Mesenchymal stem cell (in vitro differentiated cells and primary cell): Measurements from ENCODE around the gene NAALADL2.

Experiments used
- DNase-seq: peaks from one replicate; pipeline ENCODE4 v3.0.0-alpha.2; 2013
- H2AFZ ChIP-seq: one replicate; pipeline ENCODE4 v1.6.1; 2013; ENCODE audit warnings: low read depth, mild to moderate bottlenecking, control low read depth, inconsistent platforms, low read length, moderate library complexity
- H2AK5ac ChIP-seq: 2 replicates; pipeline ENCODE4 v1.6.1; 2013; ENCODE audit warnings: low read length, moderate library complexity, mild to moderate bottlenecking, inconsistent platforms; ENCODE audit not compliant: severe bottlenecking
- H2BK120ac ChIP-seq: one replicate; pipeline ENCODE4 v1.6.1; 2013; ENCODE audit warnings: low read depth, mild to moderate bottlenecking, inconsistent platforms, low read length, moderate library complexity
- H2BK12ac ChIP-seq, 2 experiments: one replicate each; pipeline ENCODE4 v1.6.1; 2013; ENCODE audit warnings: inconsistent platforms in 2 of 2, low read length in 2 of 2, mild to moderate bottlenecking in 2 of 2, moderate library complexity in 2 of 2, control low read depth in 1 of 2
- H2BK15ac ChIP-seq: one replicate; pipeline ENCODE4 v1.6.1; 2013; ENCODE audit warnings: mild to moderate bottlenecking, low read depth, inconsistent platforms; ENCODE audit not compliant: poor library complexity, severe bottlenecking
- H2BK5ac ChIP-seq: 2 replicates; pipeline ENCODE4 v1.6.1; 2013; ENCODE audit warnings: low read depth, mild to moderate bottlenecking, low read length, control low read depth, inconsistent platforms; ENCODE audit not compliant: poor library complexity, severe bottlenecking
- H3K14ac ChIP-seq, 2 experiments: one replicate each; pipeline ENCODE4 v1.6.1; 2013; ENCODE audit warnings: inconsistent platforms in 2 of 2, low read length in 2 of 2, control low read depth in 1 of 2, mild to moderate bottlenecking in 1 of 2, moderate library complexity in 1 of 2
- H3K18ac ChIP-seq, 2 experiments: one replicate each; pipeline ENCODE4 v1.6.1; 2013; ENCODE audit warnings: inconsistent platforms in 2 of 2, low read length in 2 of 2, control low read depth in 1 of 2, low read depth in 1 of 2, mild to moderate bottlenecking in 1 of 2
- H3K23ac ChIP-seq, 2 experiments: one replicate each; pipeline ENCODE4 v1.6.1; 2013; ENCODE audit warnings: inconsistent platforms in 2 of 2, low read length in 2 of 2, mild to moderate bottlenecking in 2 of 2, moderate library complexity in 2 of 2, control low read depth in 1 of 2
- H3K27ac ChIP-seq: 2 replicates; pipeline ENCODE4 v1.5.1; 2013; ENCODE audit warnings: mild to moderate bottlenecking, moderate library complexity, low read length, control low read depth, inconsistent platforms; ENCODE audit not compliant: poor library complexity, severe bottlenecking
- H3K27me3 ChIP-seq, 2 experiments: 2 replicates each; pipeline versions ENCODE4 v1.6.1 to v1.7.0; 2013; ENCODE audit warnings: low read length in 2 of 2, mild to moderate bottlenecking in 2 of 2, moderate library complexity in 2 of 2, control low read depth in 1 of 2, inconsistent platforms in 1 of 2; ENCODE audit not compliant: control insufficient read depth in 1 of 2, insufficient read depth in 1 of 2
- H3K36me3 ChIP-seq, 2 experiments: 2 replicates each; pipeline versions ENCODE4 v1.6.1 to v1.7.0; 2013; ENCODE audit warnings: low read length in 2 of 2, control low read depth in 1 of 2, inconsistent platforms in 1 of 2, low read depth in 1 of 2, mild to moderate bottlenecking in 1 of 2; ENCODE audit not compliant: insufficient read depth in 2 of 2, control insufficient read depth in 1 of 2
- H3K4ac ChIP-seq, 2 experiments: one replicate each; pipeline ENCODE4 v1.6.1; 2013; ENCODE audit warnings: inconsistent platforms in 2 of 2, low read length in 2 of 2, mild to moderate bottlenecking in 2 of 2, moderate library complexity in 2 of 2, control low read depth in 1 of 2, low read depth in 1 of 2
- H3K4me1 ChIP-seq: 2 replicates; pipeline ENCODE4 v1.6.1; 2013; ENCODE audit warnings: low read depth, low read length, control low read depth; ENCODE audit not compliant: control insufficient read depth, insufficient read depth
- H3K4me2 ChIP-seq: 2 replicates; pipeline ENCODE4 v1.6.1; 2013; ENCODE audit warnings: low read length, mild to moderate bottlenecking, inconsistent platforms; ENCODE audit not compliant: poor library complexity, severe bottlenecking
- H3K4me3 ChIP-seq, 2 experiments: 2 replicates each; pipeline versions ENCODE4 v1.5.1 to v1.7.0; 2013; ENCODE audit warnings: low read length in 2 of 2, mild to moderate bottlenecking in 2 of 2, control low read depth in 1 of 2, low read depth in 1 of 2; ENCODE audit not compliant: insufficient read depth in 1 of 2
- H3K79me1 ChIP-seq: replicated peaks from 2 replicates; pipeline ENCODE4 v1.6.1; 2013; ENCODE audit warnings: mild to moderate bottlenecking, control low read depth, low read length, inconsistent platforms; ENCODE audit not compliant: poor library complexity, severe bottlenecking
- H3K9ac ChIP-seq: 2 replicates; pipeline ENCODE4 v1.7.0; 2013; ENCODE audit warnings: mild to moderate bottlenecking, low read length, moderate library complexity
- H3K9me3 ChIP-seq: 2 replicates; pipeline ENCODE4 v1.7.0; 2013; ENCODE audit warnings: mild to moderate bottlenecking, low read length; ENCODE audit not compliant: control insufficient read depth
- H4K8ac ChIP-seq: one replicate; pipeline ENCODE4 v1.6.1; 2013; ENCODE audit warnings: inconsistent platforms, mild to moderate bottlenecking, low read length, moderate library complexity
- H4K91ac ChIP-seq: one replicate; pipeline ENCODE4 v1.6.1; 2013; ENCODE audit warnings: mild to moderate bottlenecking, low read length, inconsistent platforms
- WGBS: methylation state at CpG from one replicate; pipeline ENCODE4 v1.1.7; 2013; ENCODE audit warnings: mixed read lengths; 5-methylcytosine and 5-hydroxymethylcytosine counted together

Gene NAALADL2

DNA sequence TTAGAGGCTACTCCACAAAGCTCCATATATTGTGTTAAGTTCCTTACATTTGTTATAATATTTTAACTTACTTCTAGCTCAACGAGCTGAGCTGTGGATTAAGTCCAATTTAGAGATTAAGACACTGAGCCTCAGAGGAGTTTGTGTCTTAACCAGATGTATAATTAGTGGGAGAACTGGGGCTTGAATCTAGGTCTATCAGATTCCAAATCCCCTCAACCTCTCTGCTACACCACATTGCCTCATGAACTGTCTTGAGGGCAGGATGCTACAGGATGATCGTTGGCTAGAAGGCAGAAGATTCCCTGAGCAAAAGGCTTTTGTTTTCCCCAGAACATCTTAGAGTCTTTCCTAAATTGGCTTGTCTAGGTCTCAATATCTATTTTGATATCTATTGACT lies 890.8 kb downstream of the NAALADL2 start:
- Histone ChIP-seq H3K27ac (no peak overlapping the region), H3K4me3 (no peak overlapping the region), H3K14ac (no peak overlapping the region), H3K4me2 (no peak overlapping the region), H3K36me3 (no peaks in the 10 kb centered on the region), H3K9ac (no peak overlapping the region), H3K79me1 (no peaks in the 10 kb centered on the region), H2BK120ac (no peak overlapping the region), H3K9me3 (no peaks in the 10 kb centered on the region), H3K23ac (no peak overlapping the region), H3K4me1 (no peaks in the 10 kb centered on the region), H4K91ac (no peak overlapping the region), H3K27me3 (no peaks in the 10 kb centered on the region), H2AK5ac (no peak overlapping the region), H2BK15ac (no peak overlapping the region), H2BK5ac (no peak overlapping the region), H3K4ac (no peak overlapping the region), H2BK12ac (no peak overlapping the region), H3K18ac (no peak overlapping the region), H4K8ac (no peak overlapping the region), H2AFZ (no peak overlapping the region)
- no peak for DNase-seq
- no CpG with 5 or more reads among the region's 2 CpGs for WGBS

- Histone ChIP-seq H3K4me1 (no peaks in the 10 kb centered on the region), H3K27me3 (no peaks in the 10 kb centered on the region), H2AFZ (no peak overlapping the region), H2BK15ac (no peak overlapping the region), H2BK5ac (no peak overlapping the region), H4K91ac (no peak overlapping the region), H2AK5ac (no peak overlapping the region), H4K8ac (no peak overlapping the region), H2BK120ac (no peak overlapping the region), H3K36me3 (no peaks in the 10 kb centered on the region), H3K4me3 (no peak overlapping the region), H3K9ac (no peak overlapping the region), H3K4me2 (no peak overlapping the region), H2BK12ac (no peak overlapping the region), H3K23ac (no peak overlapping the region), H3K14ac (no peak overlapping the region), H3K9me3 (no peaks in the 10 kb centered on the region), H3K4ac (no peak overlapping the region), H3K18ac (no peak overlapping the region), H3K79me1 (no peaks in the 10 kb centered on the region), H3K27ac (no peak overlapping the region)
- WGBS, result 100% methylated on average over 1 of the region's 2 CpGs
- no peak for DNase-seq
Measured at GRCh38 chr3:175751089-175751488, 892.0 kb downstream of the NAALADL2 start.

DNA sequence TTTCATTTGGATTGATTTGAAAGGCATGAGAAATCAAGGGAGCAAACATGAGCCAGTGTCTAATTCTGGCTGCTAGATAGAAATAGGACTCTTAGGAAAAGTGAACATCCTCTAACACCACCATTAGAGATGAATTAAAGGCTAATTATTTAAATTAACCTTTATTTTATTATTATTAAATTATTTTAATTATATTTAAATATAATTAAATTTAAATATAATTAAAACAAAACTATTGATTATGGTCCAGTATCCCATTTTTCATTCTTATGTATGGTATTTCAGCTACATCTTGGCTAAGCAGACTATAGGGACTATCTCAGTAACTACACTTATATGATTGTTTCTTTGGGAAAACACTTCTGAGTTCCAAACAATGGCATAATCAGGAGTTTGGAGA lies 904.8 kb downstream of the NAALADL2 start:
- H2BK5ac ChIP-seq, result no peak overlapping the region
- no peaks in the 10 kb centered on the region for H3K79me1 ChIP-seq
- no peak overlapping the region for H4K91ac ChIP-seq
- H3K27me3 ChIP-seq, result no peaks in the 10 kb centered on the region
- H2BK120ac ChIP-seq, result no peak overlapping the region
- H3K23ac ChIP-seq, result no peak overlapping the region
- H3K36me3 ChIP-seq, result no peaks in the 10 kb centered on the region
- no peak overlapping the region for H3K14ac ChIP-seq
- H3K4me1 ChIP-seq, result no peaks in the 10 kb centered on the region
- H2AK5ac ChIP-seq, result no peak overlapping the region
- H3K4me2 ChIP-seq, result no peak overlapping the region
- no peak overlapping the region for H3K18ac ChIP-seq
- no peak overlapping the region for H3K9ac ChIP-seq
- H2AFZ ChIP-seq, result no peak overlapping the region
- H3K9me3 ChIP-seq, result no peaks in the 10 kb centered on the region
- H4K8ac ChIP-seq, result no peak overlapping the region
- no peak overlapping the region for H3K4ac ChIP-seq
- H3K27ac ChIP-seq, result no peak overlapping the region
- H3K4me3 ChIP-seq, result no peak overlapping the region
- H2BK15ac ChIP-seq, result no peak overlapping the region
- DNase-seq, result no peak
- H2BK12ac ChIP-seq, result no peak overlapping the region

DNA sequence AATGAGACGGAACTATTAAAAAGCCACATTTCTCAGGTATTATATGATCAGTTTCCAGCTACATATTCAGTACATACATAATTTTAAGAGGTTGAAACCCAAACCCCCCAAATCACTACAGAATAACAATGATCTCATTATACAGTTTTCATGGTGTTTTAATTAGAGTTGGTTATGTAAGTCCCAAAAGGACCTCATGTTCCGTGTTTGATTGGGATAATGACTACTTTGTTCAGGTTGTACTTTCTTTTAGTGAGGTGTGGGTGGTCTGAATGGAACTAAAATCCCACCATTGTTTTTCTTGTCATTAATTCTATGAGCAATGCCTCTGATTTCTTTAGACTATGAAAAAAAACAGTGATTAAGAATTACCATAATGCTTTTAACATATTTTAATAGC lies 905.6 kb downstream of the NAALADL2 start:
- H4K91ac ChIP-seq, result no peak overlapping the region
- H2BK120ac ChIP-seq, result no peak overlapping the region
- H3K4me2 ChIP-seq, result no peak overlapping the region
- H2BK12ac ChIP-seq, result no peak overlapping the region
- H3K4me3 ChIP-seq, result no peak overlapping the region
- H3K36me3 ChIP-seq, result no peaks in the 10 kb centered on the region
- H3K27me3 ChIP-seq, result no peaks in the 10 kb centered on the region
- no peak overlapping the region for H4K8ac ChIP-seq
- H3K18ac ChIP-seq, result no peak overlapping the region
- no peak overlapping the region for H3K27ac ChIP-seq
- H2AFZ ChIP-seq, result no peak overlapping the region
- H3K9me3 ChIP-seq, result no peaks in the 10 kb centered on the region
- H3K4me1 ChIP-seq, result no peaks in the 10 kb centered on the region
- DNase-seq, result no peak
- no peak overlapping the region for H3K9ac ChIP-seq
- H3K79me1 ChIP-seq, result no peaks in the 10 kb centered on the region
- H3K14ac ChIP-seq, result no peak overlapping the region
- H3K23ac ChIP-seq, result no peak overlapping the region
- no peak overlapping the region for H2AK5ac ChIP-seq
- no peak overlapping the region for H2BK5ac ChIP-seq
- H2BK15ac ChIP-seq, result no peak overlapping the region
- 75% methylated on average over 1 of the region's 2 CpGs for WGBS
- no peak overlapping the region for H3K4ac ChIP-seq
